HG02588 (cell line): ENCODE results near the gene SGIP1.
"Not testable (repeated sequence)": the region's sequence is repeated elsewhere in the genome, so short reads cannot be mapped to it uniquely, and the experiment has no call there.

Experiments used
- ATAC-seq: cut with Tn5 transposase; IDR thresholded peaks from one replicate; pipeline ENCODE4 v1.9.1; 2021; ENCODE audit warnings: mild to moderate bottlenecking, moderate library complexity; ENCODE audit not compliant: unreplicated experiment

The SGIP1 gene

DNA sequence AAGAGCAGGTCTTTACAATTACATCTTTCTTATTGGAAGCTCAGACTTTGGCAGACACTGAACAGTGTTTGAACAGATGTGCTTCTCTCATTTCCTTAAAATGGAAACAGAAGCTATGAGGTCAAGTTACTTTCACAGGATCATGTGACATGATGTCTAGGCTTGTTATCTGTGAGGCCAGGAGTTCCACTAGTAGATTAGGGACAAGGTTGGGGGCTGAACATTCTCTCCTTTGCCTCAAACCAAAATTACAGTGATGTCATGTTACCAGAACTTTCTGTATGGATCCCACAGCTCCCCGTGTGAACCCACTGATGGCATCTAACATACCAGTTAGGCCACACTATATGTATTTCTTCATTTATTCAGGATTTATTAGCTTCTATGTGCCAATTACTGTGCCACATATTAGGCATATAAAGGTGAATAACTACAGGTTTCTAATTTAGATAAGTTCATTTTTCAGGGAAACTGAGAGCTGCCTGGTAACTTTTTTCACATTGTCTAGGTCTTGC is 224.3 kb downstream of the SGIP1 start:
- peak; percentile 100 for ATAC-seq

DNA sequence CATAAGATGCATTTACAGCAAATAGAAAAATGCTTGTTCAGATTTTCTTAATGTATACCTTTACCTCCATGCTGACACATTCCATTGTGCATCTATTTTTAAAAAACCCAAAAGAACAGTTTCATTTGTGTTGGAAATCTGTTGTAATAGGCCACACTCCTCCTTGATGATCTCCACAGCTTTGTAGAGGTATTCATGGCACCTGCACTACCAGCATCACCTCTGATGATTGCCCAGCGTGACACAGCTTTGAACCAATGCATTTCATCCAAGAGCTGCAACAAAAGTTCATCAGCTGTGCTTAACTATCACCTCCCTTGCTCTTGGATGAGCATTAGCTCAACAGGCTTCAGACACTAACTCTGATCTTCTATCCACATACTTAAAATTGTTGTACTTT is 226.6 kb downstream of the SGIP1 start:
- no peak for ATAC-seq

DNA sequence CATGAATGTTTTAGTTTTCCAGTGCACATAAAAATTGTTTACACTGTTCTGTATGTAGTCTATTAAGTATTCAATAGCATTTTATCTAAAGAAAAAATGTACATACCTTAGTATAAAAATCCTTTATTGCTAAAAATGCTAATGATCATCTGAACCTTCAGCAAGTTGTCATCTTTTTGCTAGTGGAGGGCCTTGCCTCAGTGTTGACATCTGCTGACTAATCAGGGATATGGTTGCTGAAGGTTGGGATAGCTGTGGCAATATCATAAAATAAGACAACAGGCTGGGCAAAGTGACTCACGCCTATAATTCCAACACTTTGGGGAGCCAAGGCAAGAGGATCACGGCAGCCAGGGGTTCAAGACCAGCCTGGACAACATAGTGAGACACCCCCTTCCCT is 227.3 kb downstream of the SGIP1 start:
- no peak for ATAC-seq

DNA sequence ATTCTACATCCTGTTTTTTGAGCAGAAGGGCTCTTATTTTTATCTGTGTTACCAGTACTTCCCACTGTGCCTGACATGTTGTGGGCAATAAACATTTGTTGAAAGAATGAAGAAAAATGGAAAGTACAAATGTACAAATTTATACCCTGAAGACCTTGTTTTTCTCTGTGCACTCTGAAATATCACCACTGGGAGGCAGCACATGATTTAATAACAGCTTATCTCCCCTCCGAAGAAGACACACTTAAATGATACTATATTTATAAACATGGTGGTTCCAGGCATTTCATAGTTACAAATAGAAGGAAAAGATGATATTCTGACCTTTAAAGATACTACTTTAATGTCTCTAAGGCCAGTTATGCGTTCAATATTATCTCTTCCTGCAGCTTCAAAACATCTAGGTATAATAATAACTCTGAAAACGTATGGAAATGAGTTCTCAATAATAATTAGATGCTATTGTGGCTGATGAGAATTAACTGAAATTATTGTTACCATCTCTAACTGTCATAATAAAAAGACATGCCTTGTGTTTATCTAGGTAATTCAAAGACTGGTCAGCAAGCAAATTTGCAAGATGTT is 231.1 kb downstream of the SGIP1 start:
- no peak for ATAC-seq

DNA sequence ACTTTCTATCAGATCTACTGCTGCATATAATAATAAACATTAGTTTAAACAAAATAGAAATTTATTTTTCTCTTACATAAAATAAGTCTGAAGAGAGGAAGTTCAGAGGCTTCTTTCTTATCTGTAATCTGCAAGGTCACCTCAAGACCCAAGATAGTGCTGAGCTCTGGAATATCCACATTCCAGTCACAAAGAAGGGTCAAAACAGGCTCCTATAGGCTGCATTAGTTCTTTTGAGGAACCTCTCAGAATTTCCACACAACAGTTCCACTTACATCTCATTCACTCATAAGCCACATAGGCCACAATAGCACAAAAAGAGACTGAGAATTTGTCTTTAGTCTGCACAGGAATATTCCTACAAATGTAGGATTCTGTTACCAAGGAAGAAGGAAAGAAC is 233.7 kb downstream of the SGIP1 start:
- ATAC-seq = no peak

DNA sequence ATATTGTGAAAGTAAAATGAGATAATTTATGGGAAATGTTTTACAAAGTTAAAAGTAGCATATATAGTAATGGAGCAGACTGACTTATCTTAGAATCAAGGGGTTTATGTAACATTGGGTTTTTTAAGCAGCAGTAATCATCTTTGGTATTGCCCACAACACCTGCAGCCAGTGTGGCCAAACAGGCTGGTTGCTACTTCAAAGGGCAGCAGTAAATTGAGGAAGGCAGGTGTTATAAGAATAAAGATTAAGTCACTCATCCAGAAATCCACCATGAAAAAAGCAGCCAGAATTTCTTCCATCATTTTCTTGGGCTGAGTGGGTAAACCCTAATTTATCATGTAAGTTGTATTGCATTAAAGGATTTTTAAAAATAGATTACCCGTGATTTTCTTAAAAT is 235.0 kb downstream of the SGIP1 start:
- ATAC-seq = no peak

DNA sequence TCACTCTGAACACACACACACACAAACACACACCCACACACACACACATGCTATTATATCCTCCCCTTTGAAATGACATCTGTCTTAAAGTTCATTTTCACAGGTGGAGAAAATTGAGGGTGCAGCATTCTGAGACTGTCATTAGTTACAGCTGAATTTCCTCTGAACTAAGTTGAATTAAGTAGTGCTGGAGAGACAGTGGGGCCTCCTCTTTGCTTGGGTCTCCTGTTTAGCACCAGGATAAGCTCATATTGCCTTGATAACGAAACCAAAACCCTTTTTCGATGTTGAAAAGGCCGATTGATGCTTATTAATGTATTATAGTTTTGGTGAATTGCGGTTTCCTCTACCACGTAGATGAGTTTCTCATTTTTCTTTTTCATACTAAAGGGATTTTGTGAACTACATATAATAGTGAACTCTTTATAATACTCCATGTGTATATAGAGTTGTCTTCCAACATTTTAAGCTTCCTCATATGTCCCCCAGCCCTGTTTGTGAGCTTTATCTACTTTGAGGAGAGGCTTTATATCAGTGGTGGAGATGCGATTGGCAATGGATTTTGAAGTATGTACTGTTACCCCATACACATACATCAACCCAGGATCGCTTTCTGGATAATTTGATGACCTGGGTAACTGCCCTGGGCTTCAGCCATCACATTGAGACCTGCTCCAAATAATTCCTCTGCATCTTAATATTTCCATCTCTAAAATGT is 235.7 kb downstream of the SGIP1 start:
- ATAC-seq = no peak

DNA sequence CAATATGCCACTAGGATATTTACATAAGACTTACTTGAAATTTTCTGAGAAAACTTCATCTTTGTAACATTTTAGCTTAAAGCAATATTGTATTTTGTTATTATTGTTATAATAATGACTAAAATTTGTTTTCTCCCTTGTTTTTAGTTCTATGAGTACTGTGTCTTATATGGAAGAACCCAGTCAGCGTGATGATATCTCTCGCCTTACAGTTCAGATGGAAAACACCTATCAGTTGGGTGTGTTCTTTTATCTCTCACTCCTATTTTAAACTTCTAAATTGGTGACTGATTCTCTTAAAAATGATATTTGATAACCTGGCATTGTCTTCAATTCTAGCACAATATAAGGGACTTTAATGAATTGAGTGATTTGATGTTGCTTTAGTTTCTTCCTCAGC is 236.3 kb downstream of the SGIP1 start:
- no peak for ATAC-seq

DNA sequence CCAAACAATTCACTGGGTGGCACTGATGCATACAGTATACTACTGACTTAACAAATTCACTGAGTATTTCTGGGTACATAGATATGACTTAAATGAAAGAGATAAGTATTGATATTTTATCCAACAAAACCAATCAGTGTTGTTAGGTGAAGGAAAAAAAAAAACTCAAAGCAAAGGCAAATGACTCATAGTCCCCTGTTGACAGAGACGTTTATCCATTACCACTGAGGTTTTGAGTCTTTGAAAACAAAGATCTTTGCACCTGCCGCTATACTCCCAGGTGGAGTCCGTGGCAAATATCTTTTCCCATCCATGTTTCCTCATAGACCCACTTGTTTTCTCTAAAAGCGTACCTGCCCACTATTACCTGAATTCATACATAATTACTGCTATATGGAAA is 236.7 kb downstream of the SGIP1 start:
- ATAC-seq = no peak

DNA sequence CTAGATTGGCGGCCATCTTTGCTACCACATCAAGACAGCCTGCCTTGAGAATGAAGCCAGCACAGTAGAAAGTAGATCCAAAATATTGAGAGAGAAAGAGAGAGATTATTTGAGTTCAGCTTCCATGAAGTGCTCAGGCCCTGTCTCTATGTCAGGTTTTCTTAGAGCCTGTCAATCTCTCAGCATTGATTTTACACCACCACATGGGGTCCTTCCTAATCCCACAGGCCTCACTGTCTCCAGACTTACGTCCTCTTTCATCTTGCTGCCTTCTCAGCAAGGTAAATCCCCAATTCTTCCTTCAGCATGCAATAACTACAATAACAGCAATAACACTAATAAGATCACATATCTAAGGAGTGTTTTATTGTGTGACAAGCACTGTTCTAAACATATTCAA is 239.3 kb downstream of the SGIP1 start:
- no peak for ATAC-seq

DNA sequence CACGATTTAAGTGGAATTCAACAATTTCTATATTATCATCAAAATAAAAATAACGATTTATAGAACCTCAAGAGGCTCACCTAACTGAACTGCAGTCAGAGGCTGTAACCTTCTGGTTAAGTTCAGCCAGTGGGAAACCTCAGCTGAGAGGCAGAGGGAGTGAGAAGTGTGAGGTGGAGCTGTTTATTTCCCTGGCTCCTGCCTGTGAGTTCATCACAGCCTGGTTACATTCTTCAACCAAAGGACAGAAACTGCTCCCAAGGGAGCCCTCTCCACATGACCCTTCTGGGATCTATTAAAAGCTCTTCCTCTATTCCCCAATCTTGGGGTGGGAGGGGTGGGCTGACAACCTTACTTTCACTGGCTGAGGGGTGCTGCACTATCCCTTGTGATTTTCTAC is 240.5 kb downstream of the SGIP1 start:
- ATAC-seq = no peak

DNA sequence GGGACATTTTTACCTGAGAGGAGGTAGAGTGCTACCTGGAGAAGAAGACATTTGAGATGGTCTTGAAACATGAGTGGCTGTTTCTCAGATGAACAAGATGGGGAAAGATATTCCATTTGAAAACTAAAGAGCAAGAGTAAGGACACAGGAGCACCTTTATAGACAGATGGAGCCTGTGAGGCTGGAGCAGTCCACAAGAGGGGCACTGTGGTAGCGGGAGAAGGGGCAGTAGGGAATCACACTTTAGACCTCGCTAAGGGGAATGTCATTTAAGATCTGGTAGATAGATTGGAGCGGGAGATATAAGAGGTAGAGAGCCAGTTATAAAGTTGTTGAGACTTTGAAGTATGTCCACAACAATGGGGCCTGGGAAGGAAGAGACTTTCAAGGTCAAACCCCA is 241.7 kb downstream of the SGIP1 start:
- ATAC-seq = no peak

DNA sequence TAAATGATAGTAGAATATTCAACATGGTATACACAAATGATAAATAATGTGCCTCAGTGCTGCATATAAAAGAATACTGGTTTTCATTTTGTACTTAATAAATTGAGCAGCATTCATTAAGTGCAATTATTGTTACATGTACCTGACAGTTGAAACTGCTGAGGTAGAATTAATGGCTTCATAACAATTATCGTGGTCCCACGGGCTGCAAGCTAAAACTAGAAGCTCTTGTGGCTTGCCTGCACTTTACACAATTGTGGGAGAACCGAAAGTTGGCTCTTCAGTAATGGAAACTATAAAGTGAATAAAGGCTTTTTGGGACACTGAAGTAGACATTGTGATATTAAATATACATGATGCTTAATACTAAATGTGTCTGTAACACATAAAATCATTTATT is 243.9 kb downstream of the SGIP1 start:
- ATAC-seq = no peak

DNA sequence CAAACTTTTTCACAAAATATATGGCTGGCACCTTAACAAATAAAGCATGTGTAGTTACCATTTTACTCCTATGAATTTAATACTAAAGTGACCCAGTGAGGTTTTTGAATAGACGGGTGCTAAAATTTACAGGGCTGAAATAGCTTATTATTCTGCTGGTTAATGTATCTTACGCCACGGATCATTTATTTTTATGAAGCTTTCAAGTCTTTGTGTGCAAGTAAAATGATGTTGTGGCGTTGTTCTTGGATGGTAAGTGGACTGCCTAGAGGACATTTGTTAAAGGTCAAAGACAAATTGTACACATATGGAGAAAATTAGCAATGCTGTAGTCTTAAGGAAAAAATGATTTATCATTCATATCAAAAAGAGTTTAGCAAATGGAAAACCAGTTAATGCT is 244.3 kb downstream of the SGIP1 start:
- no peak for ATAC-seq

DNA sequence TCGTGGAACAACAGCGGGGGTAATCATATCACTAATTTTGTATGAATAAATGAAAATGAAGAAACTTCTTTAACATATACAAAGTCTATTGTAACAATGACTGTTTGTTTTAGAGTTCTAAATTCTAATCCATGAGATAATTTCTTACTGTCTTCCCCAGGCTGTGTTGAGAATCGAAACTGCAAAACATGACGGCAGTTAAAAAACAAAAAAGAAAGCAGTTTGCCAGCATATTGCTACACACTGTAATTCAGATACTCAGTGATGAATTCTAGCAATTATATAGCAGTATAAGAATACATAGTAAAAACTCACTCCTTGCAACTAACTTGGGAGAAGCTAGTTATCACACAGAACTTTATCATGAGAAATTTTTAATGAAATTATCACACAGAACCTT is 245.0 kb downstream of the SGIP1 start:
- no peak for ATAC-seq

DNA sequence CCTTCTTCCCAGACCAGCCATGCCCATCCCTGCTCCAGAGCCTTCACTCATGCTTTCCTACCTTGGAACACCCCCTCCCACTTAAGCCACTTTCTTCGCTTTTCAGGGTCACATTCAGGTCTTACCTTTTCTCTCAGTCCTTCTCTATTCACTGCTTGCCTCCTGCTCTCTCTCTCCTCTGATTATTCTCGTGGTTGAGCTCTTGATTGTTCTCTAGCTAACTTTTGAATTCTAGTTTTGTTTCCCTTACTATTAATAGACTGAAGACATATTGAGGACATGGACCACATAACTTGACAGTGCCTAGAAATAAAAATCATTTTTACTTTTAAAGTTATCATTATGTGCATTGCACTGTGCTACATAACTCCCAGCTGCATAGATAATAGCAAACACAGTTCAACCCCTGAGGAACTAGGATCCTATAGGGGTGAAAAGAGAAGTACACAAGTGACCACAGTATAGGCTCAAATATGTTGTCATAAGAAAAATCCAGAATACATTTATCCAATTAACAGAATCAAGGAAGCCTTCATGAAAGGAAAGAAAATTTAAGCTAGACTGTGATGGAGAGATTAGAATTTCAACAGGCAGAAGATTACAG is 245.6 kb downstream of the SGIP1 start:
- ATAC-seq = no peak

DNA sequence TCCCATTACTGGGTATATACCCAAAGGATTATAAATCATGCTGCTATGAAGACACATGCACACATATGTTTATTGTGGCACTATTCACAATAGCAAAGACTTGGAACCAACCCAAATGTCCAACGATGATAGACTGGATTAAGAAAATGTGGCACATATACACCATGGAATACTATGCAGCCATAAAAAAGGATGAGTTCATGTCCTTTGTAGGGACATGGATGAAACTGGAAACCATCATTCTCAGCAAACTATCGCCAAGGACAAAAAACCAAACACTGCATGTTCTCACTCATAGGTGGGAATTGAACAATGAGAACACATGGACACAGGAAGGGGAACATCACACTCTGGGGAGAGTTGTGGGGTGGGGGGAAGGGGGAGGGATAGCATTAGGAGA is 251.8 kb downstream of the SGIP1 start:
- ATAC-seq = not testable (repeated sequence)

DNA sequence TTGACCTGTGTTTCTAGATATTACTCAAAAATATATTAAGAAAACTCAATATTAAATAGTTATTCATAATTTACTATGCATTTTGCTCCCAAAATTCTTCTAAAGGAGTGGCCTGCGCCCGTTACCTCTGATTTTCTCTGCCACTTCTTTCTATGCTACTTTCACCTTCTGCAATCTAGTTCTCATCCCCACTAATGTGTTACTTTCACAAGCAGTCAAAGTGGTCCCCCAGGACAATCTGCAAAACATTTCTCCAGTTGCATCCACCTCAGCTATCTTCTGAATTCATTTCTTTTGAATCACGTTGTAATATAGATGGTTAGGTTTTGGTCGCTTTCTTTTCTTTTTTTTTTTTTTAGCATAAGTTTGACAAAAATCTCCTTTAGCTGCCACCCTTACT is 253.7 kb downstream of the SGIP1 start:
- ATAC-seq = no peak

DNA sequence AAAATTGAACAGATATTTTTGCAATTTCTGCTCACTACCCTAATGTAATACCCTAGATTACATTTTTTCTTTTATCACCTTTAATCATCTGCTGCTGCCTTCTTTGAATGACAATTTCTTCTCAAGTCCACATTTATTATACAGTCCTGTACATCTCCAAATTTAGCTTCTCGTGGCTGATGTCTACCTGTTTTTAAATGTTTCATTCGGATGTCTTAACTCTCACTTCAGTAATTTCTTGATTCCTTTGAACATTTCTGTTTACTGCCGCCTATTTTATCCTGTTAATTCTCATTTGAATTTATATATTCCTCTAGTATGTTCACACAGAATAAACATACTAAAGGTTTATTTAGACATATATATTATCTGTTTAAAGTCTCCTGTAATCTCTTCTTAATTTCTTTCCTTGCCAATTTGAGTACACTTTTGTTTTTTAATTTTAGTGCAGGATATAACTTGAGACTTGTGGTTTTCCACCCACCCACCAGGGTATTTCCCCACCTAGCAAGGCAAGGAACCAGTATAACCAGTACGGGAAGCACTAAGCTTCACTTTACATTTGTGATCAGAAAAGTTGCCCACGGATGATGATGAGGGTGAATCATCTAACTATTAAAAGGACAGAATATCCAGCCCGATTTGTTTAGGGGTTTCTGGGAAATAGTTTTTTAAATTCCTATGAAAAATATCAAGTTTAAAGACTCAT is 254.4 kb downstream of the SGIP1 start:
- ATAC-seq = peak; percentile 70

DNA sequence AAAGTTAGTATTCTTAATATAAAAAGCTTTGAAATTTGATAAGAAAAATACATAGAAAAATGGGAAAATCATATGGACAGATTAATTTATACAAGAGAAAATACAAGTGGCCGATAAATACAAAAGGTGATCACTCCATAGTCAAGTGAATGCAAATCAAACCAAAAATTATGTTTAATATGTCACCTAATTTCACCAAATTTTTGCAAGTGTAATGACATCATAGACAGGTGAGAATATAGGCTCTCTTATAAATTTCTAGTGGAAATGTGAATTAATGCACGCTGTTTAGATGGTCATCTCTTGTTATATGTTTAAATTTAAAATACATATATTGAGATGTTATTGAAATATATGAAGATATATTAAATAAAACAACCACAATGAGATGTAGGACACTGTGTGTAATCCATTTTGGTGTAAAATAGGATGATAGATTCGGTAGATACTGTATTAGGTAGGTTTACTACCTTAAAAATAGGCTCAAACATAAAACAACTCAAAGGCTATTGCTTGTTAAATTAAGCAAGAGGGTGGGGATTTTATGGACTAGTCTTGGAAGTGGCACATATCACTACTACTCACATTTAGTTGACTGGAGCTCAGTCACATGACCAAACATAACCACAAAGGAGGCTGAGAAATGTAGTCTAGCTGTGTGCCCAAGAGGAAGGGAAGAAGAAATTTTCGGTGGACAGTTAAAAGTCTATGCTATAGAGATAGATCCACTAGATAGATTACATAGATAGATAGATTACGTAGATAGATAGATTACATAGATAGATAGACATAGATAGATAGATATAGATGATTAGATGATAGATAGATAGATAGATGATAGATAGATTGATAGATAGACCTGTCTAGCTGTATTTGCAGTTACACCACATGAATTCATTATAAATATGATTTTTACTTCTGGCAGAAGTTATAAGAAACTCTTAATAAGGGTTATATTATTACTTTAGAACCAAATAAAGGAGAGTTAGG is 258.0 kb downstream of the SGIP1 start:
- ATAC-seq = no peak

DNA sequence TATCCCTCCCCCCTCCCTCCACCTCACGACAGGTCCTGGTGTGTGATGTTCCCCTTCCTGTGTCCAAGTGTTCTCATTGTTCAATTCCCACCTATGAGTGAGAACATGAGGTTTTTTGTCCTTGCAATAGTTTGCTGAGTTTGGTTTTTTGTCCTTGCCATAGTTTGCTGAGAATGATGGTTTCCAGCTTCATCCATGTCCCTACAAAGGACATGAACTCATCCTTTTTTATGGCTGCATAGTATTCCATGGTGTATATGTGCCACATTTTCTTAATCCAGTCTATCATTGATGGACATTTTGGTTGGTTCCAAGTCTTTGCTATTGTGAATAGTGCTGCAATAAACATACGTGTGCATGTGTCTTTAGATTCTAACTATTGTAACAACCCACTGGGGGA is 261.9 kb downstream of the SGIP1 start:
- not testable (repeated sequence) for ATAC-seq
